ENCODE results near the gene KLK10.

Gene KLK10

DNA sequence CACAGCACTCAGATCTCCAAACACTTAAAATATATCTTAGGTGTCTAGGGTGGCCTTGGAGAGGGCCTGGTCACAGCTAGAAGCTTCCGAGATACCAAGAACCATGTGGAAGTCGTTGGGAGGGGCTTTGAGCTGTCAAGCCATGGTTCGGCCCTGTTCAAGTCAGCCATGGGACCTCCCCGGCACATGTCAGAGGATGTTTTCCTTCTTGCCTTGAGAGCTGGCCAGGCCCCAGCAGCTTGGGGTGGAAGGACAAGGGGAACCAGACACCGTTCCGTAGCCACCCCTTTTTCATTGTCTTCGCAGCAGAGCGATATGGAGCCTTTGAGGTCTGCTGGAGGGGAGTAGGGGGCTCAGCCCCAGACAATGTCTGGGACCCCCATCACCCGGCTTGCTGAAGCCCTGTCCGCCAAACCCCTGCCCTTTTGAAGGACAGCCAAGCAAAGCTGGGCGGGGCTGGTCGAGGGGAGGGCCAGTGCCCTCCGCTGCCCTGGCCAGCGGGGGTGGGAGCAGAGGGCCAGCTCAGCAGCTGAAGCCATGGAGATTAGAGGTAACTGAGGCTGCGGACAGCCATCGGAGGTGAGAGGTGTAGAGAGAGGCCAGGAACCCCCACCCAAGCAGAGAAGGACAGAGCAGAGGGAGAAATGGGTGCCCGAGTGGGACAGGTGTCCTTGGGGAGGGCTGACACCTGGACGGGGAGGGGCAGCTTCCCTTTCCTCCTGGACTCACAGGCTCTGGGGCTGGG lies 6.5 kb upstream of the KLK10 start:
- TF ChIP-seq, protein P1, sequence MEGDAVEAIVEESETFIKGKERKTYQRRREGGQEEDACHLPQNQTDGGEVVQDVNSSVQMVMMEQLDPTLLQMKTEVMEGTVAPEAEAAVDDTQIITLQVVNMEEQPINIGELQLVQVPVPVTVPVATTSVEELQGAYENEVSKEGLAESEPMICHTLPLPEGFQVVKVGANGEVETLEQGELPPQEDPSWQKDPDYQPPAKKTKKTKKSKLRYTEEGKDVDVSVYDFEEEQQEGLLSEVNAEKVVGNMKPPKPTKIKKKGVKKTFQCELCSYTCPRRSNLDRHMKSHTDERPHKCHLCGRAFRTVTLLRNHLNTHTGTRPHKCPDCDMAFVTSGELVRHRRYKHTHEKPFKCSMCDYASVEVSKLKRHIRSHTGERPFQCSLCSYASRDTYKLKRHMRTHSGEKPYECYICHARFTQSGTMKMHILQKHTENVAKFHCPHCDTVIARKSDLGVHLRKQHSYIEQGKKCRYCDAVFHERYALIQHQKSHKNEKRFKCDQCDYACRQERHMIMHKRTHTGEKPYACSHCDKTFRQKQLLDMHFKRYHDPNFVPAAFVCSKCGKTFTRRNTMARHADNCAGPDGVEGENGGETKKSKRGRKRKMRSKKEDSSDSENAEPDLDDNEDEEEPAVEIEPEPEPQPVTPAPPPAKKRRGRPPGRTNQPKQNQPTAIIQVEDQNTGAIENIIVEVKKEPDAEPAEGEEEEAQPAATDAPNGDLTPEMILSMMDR (IDR thresholded peaks at IDR 0.05) = no peak

DNA sequence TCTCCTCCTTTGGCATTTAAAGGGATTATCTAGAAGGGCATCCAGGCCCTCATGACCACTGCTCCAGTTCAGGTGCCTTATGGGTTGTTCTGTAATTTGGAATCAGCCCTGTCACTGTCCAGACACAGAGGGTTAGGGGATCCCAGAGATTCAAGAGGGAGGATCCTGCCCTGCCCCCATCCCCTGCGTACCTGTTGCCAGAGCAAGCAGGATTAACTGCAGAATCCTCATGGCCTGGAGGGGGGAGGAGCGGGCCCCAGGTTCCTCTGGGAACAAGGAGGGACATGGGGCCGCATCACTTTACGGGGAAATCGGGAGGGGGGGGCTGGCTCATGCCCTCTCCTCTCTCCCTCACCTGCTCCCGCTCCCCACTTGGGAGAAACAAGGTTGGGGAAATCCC lies 5.9 kb upstream of the KLK10 start:
- TF ChIP-seq, protein P1 (IDR thresholded peaks at IDR 0.05) = no peak

DNA sequence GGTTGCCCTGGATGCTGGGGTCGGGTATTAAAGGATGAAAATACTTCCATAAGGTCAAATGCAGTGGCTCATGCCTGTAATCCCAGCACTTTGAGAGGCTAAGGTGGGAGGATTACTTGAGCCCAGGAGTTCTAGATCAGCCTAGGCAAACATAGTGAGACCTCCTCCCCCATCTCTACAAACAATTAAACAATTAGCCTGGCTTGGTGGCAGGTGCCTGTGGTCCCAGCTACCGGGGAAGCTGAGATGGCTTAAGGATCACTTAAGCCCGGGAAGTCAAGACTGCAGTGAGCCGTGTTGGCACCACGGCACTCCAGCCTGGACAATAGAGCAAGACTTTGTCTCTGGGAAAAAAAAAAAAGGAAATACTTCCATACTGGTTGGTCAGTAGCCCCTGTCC lies 5.4 kb upstream of the KLK10 start:
- TF ChIP-seq, protein P1 (IDR thresholded peaks at IDR 0.05) = no peak

DNA sequence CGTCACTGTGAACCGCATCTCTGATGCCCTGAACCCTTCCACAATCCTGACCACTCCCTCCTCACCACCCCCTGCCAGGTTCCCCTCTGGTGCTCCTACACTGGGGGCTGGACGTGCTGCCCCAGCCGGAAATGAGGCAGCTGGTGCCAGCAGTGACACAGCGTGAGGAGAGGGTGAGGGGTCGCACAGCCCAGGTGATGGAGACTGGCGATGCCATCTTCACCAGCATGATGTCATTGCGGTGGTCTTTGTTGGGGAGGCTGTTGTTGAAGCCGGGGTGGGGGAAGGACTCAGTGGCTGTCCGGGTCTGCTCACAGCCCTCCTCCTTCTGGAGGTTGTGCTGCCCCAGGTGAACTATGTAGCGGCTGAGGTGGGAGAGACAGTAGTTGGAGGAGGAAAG lies 4.4 kb upstream of the KLK10 start:
- TF ChIP-seq, protein P1 (IDR thresholded peaks at IDR 0.05) = no peak

DNA sequence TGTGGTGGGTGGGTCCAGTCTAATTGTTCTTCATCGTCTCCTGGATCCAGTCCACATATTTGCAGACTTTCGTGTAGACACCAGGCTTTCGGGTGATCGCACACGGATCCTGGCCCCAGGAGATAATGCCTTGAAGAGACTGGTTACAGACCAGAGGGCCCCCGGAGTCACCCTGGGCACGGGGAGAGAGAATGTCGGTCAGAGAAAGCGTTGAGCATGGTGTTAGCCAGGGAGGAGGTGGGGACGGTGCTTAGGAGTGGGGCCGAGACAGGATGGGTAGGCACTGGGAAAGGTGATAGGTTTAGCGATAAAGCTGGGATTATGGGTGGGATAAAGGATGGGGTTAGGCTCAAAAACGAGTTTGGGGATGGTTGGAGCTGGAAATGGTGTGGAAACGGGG lies 3.0 kb upstream of the KLK10 start:
- TF ChIP-seq, protein P1 (IDR thresholded peaks at IDR 0.05) = no peak

DNA sequence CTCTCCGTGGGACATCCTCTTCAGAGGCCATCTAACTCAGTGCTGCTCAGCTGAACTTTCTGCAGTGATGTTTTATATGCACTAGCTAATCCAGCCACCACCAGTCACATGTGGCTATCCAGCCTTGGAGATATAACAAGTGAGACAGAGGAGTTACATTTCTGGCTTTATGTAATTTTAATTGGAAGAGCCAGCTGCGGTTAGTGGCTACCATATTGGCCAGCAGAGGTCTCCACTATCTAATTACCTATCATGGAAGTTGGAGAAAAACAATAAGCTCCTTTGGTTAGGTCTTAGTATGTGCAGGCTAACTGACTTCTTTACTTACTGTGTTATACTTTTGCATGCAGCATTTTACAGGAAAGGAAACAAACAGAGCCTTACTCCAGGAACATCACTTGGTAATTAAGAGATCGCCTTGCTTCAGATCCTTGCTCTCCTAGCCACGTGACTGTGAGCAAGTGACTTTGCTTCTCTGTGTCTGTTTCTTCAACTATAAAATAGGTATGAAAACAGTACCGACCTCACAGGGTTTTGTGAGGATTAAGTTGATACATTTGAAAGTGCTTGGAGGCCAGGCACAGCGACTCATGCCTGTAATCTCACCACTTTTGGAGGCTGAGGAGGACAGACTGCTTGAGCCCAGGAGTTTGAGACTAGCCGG lies 1.6 kb upstream of the KLK10 start:
- TF ChIP-seq, protein P1 (IDR thresholded peaks at IDR 0.05) = peak; percentile 90

DNA sequence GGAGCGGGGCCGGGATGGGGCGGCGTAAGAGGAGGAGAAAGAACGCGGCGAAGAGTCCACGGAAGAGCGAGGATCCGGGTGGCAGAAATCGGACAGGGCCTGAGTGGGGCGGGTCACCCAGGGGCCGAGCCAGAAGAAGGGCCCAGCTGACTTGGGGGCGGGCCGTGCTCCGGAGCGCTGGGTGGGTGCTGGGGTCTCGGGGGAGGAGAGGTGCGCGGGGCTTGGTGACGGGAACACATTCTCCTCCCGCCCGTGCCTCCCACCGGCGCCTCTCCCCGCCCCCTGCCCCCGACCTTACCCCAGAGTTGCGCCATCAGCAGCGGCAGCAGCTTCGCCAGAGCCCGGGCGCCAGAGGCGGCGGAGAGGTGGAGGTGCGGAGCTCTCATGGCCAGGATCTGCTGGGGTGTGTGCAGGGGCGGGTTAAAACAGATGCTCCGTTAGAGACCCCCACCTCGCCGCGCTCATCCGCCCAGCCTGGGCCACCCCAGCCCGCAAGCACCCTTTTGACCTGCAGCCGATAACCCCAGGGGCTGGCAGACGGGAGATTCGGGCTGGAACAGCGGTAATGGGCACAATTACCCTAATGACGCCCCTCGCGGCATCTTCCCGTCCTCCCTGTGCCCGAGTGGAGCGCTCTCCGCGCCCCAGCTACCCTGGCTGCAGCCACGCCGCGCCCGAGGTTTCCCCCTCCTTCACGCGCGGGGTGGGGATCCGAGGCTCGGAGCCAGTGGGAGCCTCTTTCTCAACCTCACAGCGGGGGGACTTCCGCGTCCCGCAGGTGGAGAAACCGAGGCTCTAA lies 565 bp downstream of the KLK10 start:
- TF ChIP-seq, protein P1 (IDR thresholded peaks at IDR 0.05) = no peak
